GM23338 (cell line): ENCODE data around the gene PSMB11. TPM values are rescaled to one million over a fixed set of nuclear protein-coding genes. Genes with fewer than 3 reads are reported as not detected.

ENCODE experiments used
- ATAC-seq: fragments of 200-7000 bp; cut with Tn5 transposase; 3 replicates; pipeline ENCODE4 v1.9.1; 2020
- DNase-seq: peaks from one replicate; pipeline ENCODE4 v3.0.0-alpha.2; 2015; ENCODE audit warnings: low spot score
- H2AFZ ChIP-seq: fragments of 200-600 bp; sonication (generic); 2 replicates; pipeline ENCODE4 v1.8.0; 2016; ENCODE audit warnings: antibody characterized with exemption, mild to moderate bottlenecking, moderate library complexity
- H3F3A ChIP-seq: fragments of 200-600 bp; sonication (generic); replicated peaks from 2 replicates; pipeline ENCODE4 v1.8.0; 2017; ENCODE audit warnings: antibody characterized with exemption, mixed run types, low read depth
- H3K27ac ChIP-seq: fragments of 200-600 bp; sonication (generic); 2 replicates; pipeline ENCODE4 v1.6.1; 2016; ENCODE audit warnings: low read depth
- H3K27me3 ChIP-seq: fragments of 200-600 bp; sonication (generic); 2 replicates; pipeline ENCODE4 v1.8.0; 2016; ENCODE audit warnings: mild to moderate bottlenecking, mixed run types, moderate library complexity; ENCODE audit not compliant: insufficient read depth
- H3K36me3 ChIP-seq: fragments of 200-600 bp; sonication (generic); 2 replicates; pipeline ENCODE4 v1.8.0; 2016; ENCODE audit warnings: mild to moderate bottlenecking; ENCODE audit not compliant: insufficient read depth
- H3K4me1 ChIP-seq: fragments of 200-600 bp; sonication (generic); 2 replicates; pipeline ENCODE4 v1.8.0; 2016; ENCODE audit warnings: mild to moderate bottlenecking, moderate library complexity; ENCODE audit not compliant: insufficient read depth
- H3K4me2 ChIP-seq: fragments of 200-600 bp; sonication (generic); 2 replicates; pipeline ENCODE4 v1.7.1; 2017; ENCODE audit warnings: mixed run types
- H3K4me3 ChIP-seq: fragments of 200-600 bp; sonication (generic); 2 replicates; pipeline ENCODE4 v1.6.1; 2016; ENCODE audit warnings: mixed run types
- H3K79me2 ChIP-seq: fragments of 200-600 bp; sonication (generic); replicated peaks from 2 replicates; pipeline ENCODE4 v1.8.0; 2017; ENCODE audit warnings: mild to moderate bottlenecking; ENCODE audit not compliant: insufficient read depth
- H3K9me2 ChIP-seq: fragments of 200-600 bp; sonication (generic); 2 replicates; pipeline ENCODE4 v1.8.0; 2017; ENCODE audit not compliant: insufficient read depth
- H4K20me1 ChIP-seq: fragments of 200-600 bp; sonication (generic); replicated peaks from 2 replicates; pipeline ENCODE4 v1.8.0; 2017; ENCODE audit warnings: mild to moderate bottlenecking; ENCODE audit not compliant: insufficient read depth
- H3K27ac Mint-ChIP-seq: 2 replicates; pipeline ENCODE4 v1.8.0; 2020; ENCODE audit warnings: inconsistent platforms, mild to moderate bottlenecking, moderate library complexity, mixed read lengths
- H3K27me3 Mint-ChIP-seq: 3 replicates; pipeline ENCODE4 v1.8.0; 2022; ENCODE audit warnings: low read depth, mild to moderate bottlenecking, moderate library complexity, mixed read lengths, inconsistent platforms; ENCODE audit not compliant: insufficient read depth, poor library complexity
- H3K36me3 Mint-ChIP-seq: 3 replicates; pipeline ENCODE4 v1.8.0; 2021; ENCODE audit warnings: low read depth, mild to moderate bottlenecking, inconsistent platforms, moderate library complexity, mixed read lengths
- H3K4me1 Mint-ChIP-seq: 3 replicates; pipeline ENCODE4 v1.8.0; 2020; ENCODE audit warnings: mild to moderate bottlenecking, inconsistent platforms, mixed read lengths
- H3K4me3 Mint-ChIP-seq: 3 replicates; pipeline ENCODE4 v1.8.0; 2021; ENCODE audit warnings: moderate library complexity, mild to moderate bottlenecking, inconsistent platforms, mixed read lengths
- H3K9me3 Mint-ChIP-seq: 3 replicates; pipeline ENCODE4 v1.8.0; 2020; ENCODE audit warnings: moderate library complexity, mild to moderate bottlenecking, inconsistent platforms, mixed read lengths
- CREB1 ChIP-seq: fragments of 250-450 bp; sonication (Bioruptor Pico); IDR thresholded peaks from 2 replicates; pipeline ENCODE4 v1.5.0; 2020; ENCODE audit warnings: low read depth, mild to moderate bottlenecking, moderate library complexity
- EZH2 ChIP-seq: fragments of 200-600 bp; sonication (generic); IDR thresholded peaks from one replicate; pipeline ENCODE4 v1.8.0; 2017; ENCODE audit warnings: antibody characterized with exemption, mild to moderate bottlenecking, low read depth; ENCODE audit not compliant: unreplicated experiment
- EZH2phosphoT487 ChIP-seq: fragments of 200-600 bp; sonication (generic); IDR thresholded peaks from one replicate; pipeline ENCODE4 v1.8.1; 2018; ENCODE audit warnings: antibody characterized with exemption; ENCODE audit not compliant: unreplicated experiment
- JUNB ChIP-seq: IDR thresholded peaks from one replicate; pipeline ENCODE4 v1.6.1; 2016; ENCODE audit warnings: antibody characterized with exemption; ENCODE audit not compliant: unreplicated experiment
- NANOG ChIP-seq: IDR thresholded peaks from 2 replicates; pipeline ENCODE4 v1.6.1; 2016; ENCODE audit warnings: antibody characterized with exemption, borderline replicate concordance
- POLR2AphosphoS5 ChIP-seq: IDR thresholded peaks from 2 replicates; pipeline ENCODE4 v1.6.1; 2016; ENCODE audit warnings: antibody characterized with exemption, low read depth
- STAT1 ChIP-seq: IDR thresholded peaks from one replicate; pipeline ENCODE4 v1.6.1; 2016; ENCODE audit warnings: antibody characterized with exemption; ENCODE audit not compliant: unreplicated experiment
- ZNF114 ChIP-seq: fragments of 250-450 bp; sonication (Bioruptor Pico); IDR thresholded peaks from 2 replicates; pipeline ENCODE4 v1.5.0; 2020; ENCODE audit warnings: mild to moderate bottlenecking, moderate library complexity
- ZNF331 ChIP-seq: fragments of 250-450 bp; sonication (Bioruptor Pico); IDR thresholded peaks from 2 replicates; pipeline ENCODE4 v1.5.0; 2020; ENCODE audit warnings: low read depth, mild to moderate bottlenecking, moderate library complexity
- polyA plus RNA-seq: library from polyadenylated mRNA; unstranded; fragments of >200 nt; fragmentation: Nextera tagmentation; extraction: Ambion mirVana; gene quantifications from 2 replicates; pipeline ENCODE4 v1.2.1, GENCODE V29; 2016
- total RNA-seq: library from RNA; depleted of rRNA; stranded (reverse); fragments of >200 nt; shearing (Covaris generic); gene quantifications from 2 replicates; pipeline ENCODE4 v1.2.3, GENCODE V29; 2014
- TF ChIP-seq, protein P1 (sequence below): IDR thresholded peaks from one replicate; pipeline ENCODE4 v1.6.1; 2018; ENCODE audit warnings: antibody characterized with exemption; ENCODE audit not compliant: unreplicated experiment
- TF ChIP-seq, protein P2 (sequence below), 2 experiments: fragments of 200-600 bp in 1 of 2; sonication (generic) in 1 of 2; conservative IDR thresholded peaks; 2 replicates each; pipeline versions ENCODE4 v1.5.1 to v1.6.1; 2016 to 2017; ENCODE audit warnings: antibody characterized with exemption in 2 of 2, low read depth in 2 of 2, mild to moderate bottlenecking in 2 of 2, moderate library complexity in 1 of 2
- TF ChIP-seq, protein P3 (sequence below): fragments of 250-450 bp; sonication (Bioruptor Pico); IDR thresholded peaks from 2 replicates; pipeline ENCODE4 v1.5.0; 2020; ENCODE audit warnings: mild to moderate bottlenecking, moderate library complexity
- TF ChIP-seq, protein P4 (sequence below): IDR thresholded peaks from 2 replicates; pipeline ENCODE4 v1.6.1; 2016; ENCODE audit warnings: antibody characterized with exemption

PSMB11 gene
- total and polyA plus RNA-seq, 2 experiments from 2014 or later, result 0.07 TPM; not detected in 1

DNA sequence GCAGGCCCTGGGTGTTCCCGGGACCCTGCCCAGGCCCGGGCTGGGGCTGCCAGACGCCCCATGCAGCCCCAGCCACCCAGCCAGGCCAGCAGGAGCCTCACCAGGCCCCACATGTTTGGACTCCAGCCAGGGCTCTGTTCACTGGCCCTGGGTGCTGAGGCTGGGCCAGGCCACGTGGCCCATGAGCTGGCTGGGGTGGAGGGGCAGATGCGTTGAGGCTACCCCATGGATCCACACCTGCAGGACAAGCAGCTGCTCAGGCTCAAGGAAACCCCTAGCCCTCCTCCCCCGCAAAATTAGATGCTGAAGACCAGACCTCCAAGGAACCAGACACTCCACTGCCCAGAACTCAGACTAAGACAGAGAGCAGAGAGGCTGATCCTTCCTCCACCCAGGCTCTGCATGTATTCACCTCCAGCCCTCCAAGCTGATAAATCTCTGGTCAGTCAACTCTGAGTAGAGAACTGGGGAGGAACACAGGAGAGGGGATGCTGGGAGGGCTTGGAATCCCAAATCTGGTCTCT lies 13.7 kb downstream of the PSMB11 start:
- peaks cover 17% of the 10 kb centered on the region for H3F3A ChIP-seq
- H3K4me1 ChIP-seq, result peaks cover 14% of the 10 kb centered on the region; the same call in 1 of the 2 replicates
- H3K4me2 ChIP-seq, result peak overlapping the region; percentile 98
- no peak overlapping the region for H2AFZ ChIP-seq
- peaks cover 35% of the 10 kb centered on the region for H3K36me3 Mint-ChIP-seq
- peak overlapping the region; percentile 73 for H3K4me3 Mint-ChIP-seq
- peaks cover 4% of the 10 kb centered on the region; the same call in 1 of the 2 replicates for H3K27me3 ChIP-seq
- no peak overlapping the region for H3K27ac Mint-ChIP-seq
- no peaks in the 10 kb centered on the region for H3K79me2 ChIP-seq
- H3K9me3 Mint-ChIP-seq, result no peaks in the 10 kb centered on the region
- H3K4me1 Mint-ChIP-seq, result peaks cover 15% of the 10 kb centered on the region
- H4K20me1 ChIP-seq, result peaks cover 6% of the 10 kb centered on the region; the same call in 1 of the 2 replicates
- H3K27ac ChIP-seq, result no peak overlapping the region
- H3K36me3 ChIP-seq, result peaks cover 6% of the 10 kb centered on the region
- ATAC-seq (no peak), DNase-seq (no peak)
- peaks cover 18% of the 10 kb centered on the region for H3K27me3 Mint-ChIP-seq
- TF ChIP-seq, protein P1, sequence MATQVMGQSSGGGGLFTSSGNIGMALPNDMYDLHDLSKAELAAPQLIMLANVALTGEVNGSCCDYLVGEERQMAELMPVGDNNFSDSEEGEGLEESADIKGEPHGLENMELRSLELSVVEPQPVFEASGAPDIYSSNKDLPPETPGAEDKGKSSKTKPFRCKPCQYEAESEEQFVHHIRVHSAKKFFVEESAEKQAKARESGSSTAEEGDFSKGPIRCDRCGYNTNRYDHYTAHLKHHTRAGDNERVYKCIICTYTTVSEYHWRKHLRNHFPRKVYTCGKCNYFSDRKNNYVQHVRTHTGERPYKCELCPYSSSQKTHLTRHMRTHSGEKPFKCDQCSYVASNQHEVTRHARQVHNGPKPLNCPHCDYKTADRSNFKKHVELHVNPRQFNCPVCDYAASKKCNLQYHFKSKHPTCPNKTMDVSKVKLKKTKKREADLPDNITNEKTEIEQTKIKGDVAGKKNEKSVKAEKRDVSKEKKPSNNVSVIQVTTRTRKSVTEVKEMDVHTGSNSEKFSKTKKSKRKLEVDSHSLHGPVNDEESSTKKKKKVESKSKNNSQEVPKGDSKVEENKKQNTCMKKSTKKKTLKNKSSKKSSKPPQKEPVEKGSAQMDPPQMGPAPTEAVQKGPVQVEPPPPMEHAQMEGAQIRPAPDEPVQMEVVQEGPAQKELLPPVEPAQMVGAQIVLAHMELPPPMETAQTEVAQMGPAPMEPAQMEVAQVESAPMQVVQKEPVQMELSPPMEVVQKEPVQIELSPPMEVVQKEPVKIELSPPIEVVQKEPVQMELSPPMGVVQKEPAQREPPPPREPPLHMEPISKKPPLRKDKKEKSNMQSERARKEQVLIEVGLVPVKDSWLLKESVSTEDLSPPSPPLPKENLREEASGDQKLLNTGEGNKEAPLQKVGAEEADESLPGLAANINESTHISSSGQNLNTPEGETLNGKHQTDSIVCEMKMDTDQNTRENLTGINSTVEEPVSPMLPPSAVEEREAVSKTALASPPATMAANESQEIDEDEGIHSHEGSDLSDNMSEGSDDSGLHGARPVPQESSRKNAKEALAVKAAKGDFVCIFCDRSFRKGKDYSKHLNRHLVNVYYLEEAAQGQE, result no peak
- TF ChIP-seq EZH2phosphoT487, result no peak
- TF ChIP-seq ZNF114 (CRISPR knock-in tag), result no peak
- no peak for TF ChIP-seq JUNB
- TF ChIP-seq, protein P2, sequence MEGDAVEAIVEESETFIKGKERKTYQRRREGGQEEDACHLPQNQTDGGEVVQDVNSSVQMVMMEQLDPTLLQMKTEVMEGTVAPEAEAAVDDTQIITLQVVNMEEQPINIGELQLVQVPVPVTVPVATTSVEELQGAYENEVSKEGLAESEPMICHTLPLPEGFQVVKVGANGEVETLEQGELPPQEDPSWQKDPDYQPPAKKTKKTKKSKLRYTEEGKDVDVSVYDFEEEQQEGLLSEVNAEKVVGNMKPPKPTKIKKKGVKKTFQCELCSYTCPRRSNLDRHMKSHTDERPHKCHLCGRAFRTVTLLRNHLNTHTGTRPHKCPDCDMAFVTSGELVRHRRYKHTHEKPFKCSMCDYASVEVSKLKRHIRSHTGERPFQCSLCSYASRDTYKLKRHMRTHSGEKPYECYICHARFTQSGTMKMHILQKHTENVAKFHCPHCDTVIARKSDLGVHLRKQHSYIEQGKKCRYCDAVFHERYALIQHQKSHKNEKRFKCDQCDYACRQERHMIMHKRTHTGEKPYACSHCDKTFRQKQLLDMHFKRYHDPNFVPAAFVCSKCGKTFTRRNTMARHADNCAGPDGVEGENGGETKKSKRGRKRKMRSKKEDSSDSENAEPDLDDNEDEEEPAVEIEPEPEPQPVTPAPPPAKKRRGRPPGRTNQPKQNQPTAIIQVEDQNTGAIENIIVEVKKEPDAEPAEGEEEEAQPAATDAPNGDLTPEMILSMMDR (conservative IDR thresholded peaks at IDR 0.05; ENCODE audit: low read depth in 2 of 2), result no peak
- TF ChIP-seq STAT1, result no peak
- TF ChIP-seq ZNF331 (CRISPR knock-in tag), result no peak
- TF ChIP-seq, protein P3, sequence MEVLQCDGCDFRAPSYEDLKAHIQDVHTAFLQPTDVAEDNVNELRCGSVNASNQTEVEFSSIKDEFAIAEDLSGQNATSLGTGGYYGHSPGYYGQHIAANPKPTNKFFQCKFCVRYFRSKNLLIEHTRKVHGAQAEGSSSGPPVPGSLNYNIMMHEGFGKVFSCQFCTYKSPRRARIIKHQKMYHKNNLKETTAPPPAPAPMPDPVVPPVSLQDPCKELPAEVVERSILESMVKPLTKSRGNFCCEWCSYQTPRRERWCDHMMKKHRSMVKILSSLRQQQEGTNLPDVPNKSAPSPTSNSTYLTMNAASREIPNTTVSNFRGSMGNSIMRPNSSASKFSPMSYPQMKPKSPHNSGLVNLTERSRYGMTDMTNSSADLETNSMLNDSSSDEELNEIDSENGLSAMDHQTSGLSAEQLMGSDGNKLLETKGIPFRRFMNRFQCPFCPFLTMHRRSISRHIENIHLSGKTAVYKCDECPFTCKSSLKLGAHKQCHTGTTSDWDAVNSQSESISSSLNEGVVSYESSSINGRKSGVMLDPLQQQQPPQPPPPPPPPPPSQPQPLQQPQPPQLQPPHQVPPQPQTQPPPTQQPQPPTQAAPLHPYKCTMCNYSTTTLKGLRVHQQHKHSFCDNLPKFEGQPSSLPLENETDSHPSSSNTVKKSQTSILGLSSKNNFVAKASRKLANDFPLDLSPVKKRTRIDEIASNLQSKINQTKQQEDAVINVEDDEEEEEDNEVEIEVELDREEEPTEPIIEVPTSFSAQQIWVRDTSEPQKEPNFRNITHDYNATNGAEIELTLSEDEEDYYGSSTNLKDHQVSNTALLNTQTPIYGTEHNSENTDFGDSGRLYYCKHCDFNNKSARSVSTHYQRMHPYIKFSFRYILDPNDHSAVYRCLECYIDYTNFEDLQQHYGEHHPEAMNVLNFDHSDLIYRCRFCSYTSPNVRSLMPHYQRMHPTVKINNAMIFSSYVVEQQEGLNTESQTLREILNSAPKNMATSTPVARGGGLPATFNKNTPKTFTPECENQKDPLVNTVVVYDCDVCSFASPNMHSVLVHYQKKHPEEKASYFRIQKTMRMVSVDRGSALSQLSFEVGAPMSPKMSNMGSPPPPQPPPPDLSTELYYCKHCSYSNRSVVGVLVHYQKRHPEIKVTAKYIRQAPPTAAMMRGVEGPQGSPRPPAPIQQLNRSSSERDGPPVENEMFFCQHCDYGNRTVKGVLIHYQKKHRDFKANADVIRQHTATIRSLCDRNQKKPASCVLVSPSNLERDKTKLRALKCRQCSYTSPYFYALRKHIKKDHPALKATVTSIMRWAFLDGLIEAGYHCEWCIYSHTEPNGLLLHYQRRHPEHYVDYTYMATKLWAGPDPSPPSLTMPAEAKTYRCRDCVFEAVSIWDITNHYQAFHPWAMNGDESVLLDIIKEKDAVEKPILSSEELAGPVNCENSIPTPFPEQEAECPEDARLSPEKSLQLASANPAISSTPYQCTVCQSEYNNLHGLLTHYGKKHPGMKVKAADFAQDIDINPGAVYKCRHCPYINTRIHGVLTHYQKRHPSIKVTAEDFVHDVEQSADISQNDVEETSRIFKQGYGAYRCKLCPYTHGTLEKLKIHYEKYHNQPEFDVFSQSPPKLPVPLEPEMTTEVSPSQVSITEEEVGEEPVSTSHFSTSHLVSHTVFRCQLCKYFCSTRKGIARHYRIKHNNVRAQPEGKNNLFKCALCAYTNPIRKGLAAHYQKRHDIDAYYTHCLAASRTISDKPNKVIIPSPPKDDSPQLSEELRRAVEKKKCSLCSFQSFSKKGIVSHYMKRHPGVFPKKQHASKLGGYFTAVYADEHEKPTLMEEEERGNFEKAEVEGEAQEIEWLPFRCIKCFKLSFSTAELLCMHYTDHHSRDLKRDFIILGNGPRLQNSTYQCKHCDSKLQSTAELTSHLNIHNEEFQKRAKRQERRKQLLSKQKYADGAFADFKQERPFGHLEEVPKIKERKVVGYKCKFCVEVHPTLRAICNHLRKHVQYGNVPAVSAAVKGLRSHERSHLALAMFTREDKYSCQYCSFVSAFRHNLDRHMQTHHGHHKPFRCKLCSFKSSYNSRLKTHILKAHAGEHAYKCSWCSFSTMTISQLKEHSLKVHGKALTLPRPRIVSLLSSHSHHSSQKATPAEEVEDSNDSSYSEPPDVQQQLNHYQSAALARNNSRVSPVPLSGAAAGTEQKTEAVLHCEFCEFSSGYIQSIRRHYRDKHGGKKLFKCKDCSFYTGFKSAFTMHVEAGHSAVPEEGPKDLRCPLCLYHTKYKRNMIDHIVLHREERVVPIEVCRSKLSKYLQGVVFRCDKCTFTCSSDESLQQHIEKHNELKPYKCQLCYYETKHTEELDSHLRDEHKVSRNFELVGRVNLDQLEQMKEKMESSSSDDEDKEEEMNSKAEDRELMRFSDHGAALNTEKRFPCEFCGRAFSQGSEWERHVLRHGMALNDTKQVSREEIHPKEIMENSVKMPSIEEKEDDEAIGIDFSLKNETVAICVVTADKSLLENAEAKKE (CRISPR knock-in tag), result no peak
- TF ChIP-seq EZH2, result no peak
- TF ChIP-seq POLR2AphosphoS5, result no peak
- TF ChIP-seq CREB1 (CRISPR knock-in tag), result no peak
- no peak for TF ChIP-seq NANOG
- TF ChIP-seq, protein P4, sequence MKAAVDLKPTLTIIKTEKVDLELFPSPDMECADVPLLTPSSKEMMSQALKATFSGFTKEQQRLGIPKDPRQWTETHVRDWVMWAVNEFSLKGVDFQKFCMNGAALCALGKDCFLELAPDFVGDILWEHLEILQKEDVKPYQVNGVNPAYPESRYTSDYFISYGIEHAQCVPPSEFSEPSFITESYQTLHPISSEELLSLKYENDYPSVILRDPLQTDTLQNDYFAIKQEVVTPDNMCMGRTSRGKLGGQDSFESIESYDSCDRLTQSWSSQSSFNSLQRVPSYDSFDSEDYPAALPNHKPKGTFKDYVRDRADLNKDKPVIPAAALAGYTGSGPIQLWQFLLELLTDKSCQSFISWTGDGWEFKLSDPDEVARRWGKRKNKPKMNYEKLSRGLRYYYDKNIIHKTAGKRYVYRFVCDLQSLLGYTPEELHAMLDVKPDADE, result no peak
- H3K4me3 ChIP-seq, result peak overlapping the region; percentile 86; the same call in 1 of the 2 replicates
- no peaks in the 10 kb centered on the region for H3K9me2 ChIP-seq
